NCI-H226 (cell line): ENCODE results near the gene RNF4.
"Not testable (repeated sequence)": the region's sequence is repeated elsewhere in the genome, so short reads cannot be mapped to it uniquely, and the experiment has no call there.

Experiments used
- DNase-seq: peaks from one replicate; pipeline ENCODE4 v3.0.0-alpha.2; 2015

Gene RNF4

GRCh38 chr4:2468456-2469191, at the start of gene RNF4:
TSS of gene RNF4 (plus strand) at chr4:2469106. CDS start at chr4:2490494, 21,388 bp downstream.
- peak; percentile 90 for DNase-seq

GRCh38 chr4:2419814-2420213, 49.1 kb upstream of the RNF4 start:
- no peak for DNase-seq

- no peak for DNase-seq
Observed at GRCh38 chr4:2421928-2422327, 47.0 kb upstream of the RNF4 start.

- DNase-seq: no peak
Observed at GRCh38 chr4:2423066-2423465, 45.8 kb upstream of the RNF4 start.

- DNase-seq: no peak
Observed at GRCh38 chr4:2423695-2424094, 45.2 kb upstream of the RNF4 start.

- no peak for DNase-seq
Observed at GRCh38 chr4:2424581-2424980, 44.3 kb upstream of the RNF4 start.

GRCh38 chr4:2425386-2426068, 43.4 kb upstream of the RNF4 start:
- no peak for DNase-seq

GRCh38 chr4:2426069-2426397, 42.9 kb upstream of the RNF4 start:
- no peak for DNase-seq

GRCh38 chr4:2426711-2427275, 42.1 kb upstream of the RNF4 start:
- DNase-seq: no peak

GRCh38 chr4:2427383-2428334, 41.2 kb upstream of the RNF4 start:
- no peak for DNase-seq

GRCh38 chr4:2428496-2429213, 40.3 kb upstream of the RNF4 start:
- DNase-seq: no peak

- not testable (repeated sequence) for DNase-seq
Observed at GRCh38 chr4:2429945-2430757, 38.8 kb upstream of the RNF4 start.

GRCh38 chr4:2432004-2432403, 36.9 kb upstream of the RNF4 start:
- DNase-seq: no peak

- no peak for DNase-seq
Observed at GRCh38 chr4:2432991-2433530, 35.8 kb upstream of the RNF4 start.

GRCh38 chr4:2433609-2434350, 35.1 kb upstream of the RNF4 start:
- no peak for DNase-seq

GRCh38 chr4:2434420-2434819, 34.5 kb upstream of the RNF4 start:
- DNase-seq: no peak

- DNase-seq: no peak
Observed at GRCh38 chr4:2436301-2436700, 32.6 kb upstream of the RNF4 start.

- no peak for DNase-seq
Observed at GRCh38 chr4:2436761-2437474, 32.0 kb upstream of the RNF4 start.

GRCh38 chr4:2437475-2438215, 31.3 kb upstream of the RNF4 start:
- DNase-seq: no peak
